HepG2 (cell line): ENCODE data around the gene PGC. TPM values are rescaled to one million over a fixed set of nuclear protein-coding genes. Genes with fewer than 3 reads are reported as not detected.
A peak's percentile ranks its signal among the peaks of the same experiment; 100 is the strongest.

Experiments
- ARNT2 ChIP-seq: sonication (generic); formaldehyde crosslinking; IDR thresholded peaks from 2 replicates; pipeline ENCODE4 v1.8.0; 2022; ENCODE audit warnings: mild to moderate bottlenecking, low read depth, missing genetic modification reagents, moderate library complexity
- ELF1 ChIP-seq: sonication (generic); formaldehyde crosslinking; IDR thresholded peaks from 2 replicates; pipeline ENCODE4 v1.4.0; 2020; ENCODE audit warnings: missing genetic modification reagents
- GPN1 ChIP-seq: sonication (generic); formaldehyde crosslinking; IDR thresholded peaks from 2 replicates; pipeline ENCODE4 v1.5.1; 2020; ENCODE audit warnings: missing genetic modification reagents, borderline replicate concordance
- HNRNPK ChIP-seq: fragments of 200-400 bp; formaldehyde crosslinking; IDR thresholded peaks from 2 replicates; pipeline ENCODE4 v1.6.1; 2018; ENCODE audit warnings: low read length, low read depth, moderate library complexity, mild to moderate bottlenecking; ENCODE audit not compliant: poor library complexity, severe bottlenecking
- HNRNPUL1 ChIP-seq: fragments of 200-400 bp; formaldehyde crosslinking; IDR thresholded peaks from 2 replicates; pipeline ENCODE4 v1.6.1; 2017; ENCODE audit warnings: low read depth, mild to moderate bottlenecking, low read length, moderate library complexity
- JUND ChIP-seq: sonication (generic); formaldehyde crosslinking; IDR thresholded peaks from 2 replicates; pipeline ENCODE4 v1.8.0; 2022; ENCODE audit warnings: mild to moderate bottlenecking, missing genetic modification reagents
- KDM6A ChIP-seq: IDR thresholded peaks from 2 replicates; pipeline ENCODE4 v1.6.1; 2016; ENCODE audit warnings: low read depth
- NCOA2 ChIP-seq: sonication (generic); formaldehyde crosslinking; IDR thresholded peaks from 2 replicates; pipeline ENCODE4 v1.8.0; 2022; ENCODE audit warnings: inconsistent platforms
- ONECUT2 ChIP-seq: sonication (generic); formaldehyde crosslinking; IDR thresholded peaks from 2 replicates; pipeline ENCODE4 v1.4.0; 2020; ENCODE audit warnings: missing genetic modification reagents
- PTBP1 ChIP-seq: fragments of 200-400 bp; formaldehyde crosslinking; IDR thresholded peaks from 2 replicates; pipeline ENCODE4 v1.6.1; 2018; ENCODE audit warnings: low read length, low read depth; ENCODE audit not compliant: poor library complexity, severe bottlenecking
- RAD51 ChIP-seq: fragments of 450-650 bp; IDR thresholded peaks from 2 replicates; pipeline ENCODE4 v1.6.1; 2016; ENCODE audit warnings: borderline replicate concordance
- REL ChIP-seq: sonication (generic); formaldehyde crosslinking; conservative IDR thresholded peaks from 2 replicates; pipeline ENCODE4 v1.8.0; 2022; ENCODE audit warnings: mild to moderate bottlenecking, missing genetic modification reagents, moderate library complexity
- SMARCC2 ChIP-seq: fragments of 450-650 bp; IDR thresholded peaks from 2 replicates; pipeline ENCODE4 v1.6.1; 2017; ENCODE audit warnings: antibody characterized with exemption, mild to moderate bottlenecking
- TBX2 ChIP-seq: sonication (generic); formaldehyde crosslinking; IDR thresholded peaks from 2 replicates; pipeline ENCODE4 v1.5.0; 2020; ENCODE audit warnings: missing genetic modification reagents, mild to moderate bottlenecking, borderline replicate concordance
- YEATS4 ChIP-seq: sonication (generic); formaldehyde crosslinking; IDR thresholded peaks from 2 replicates; pipeline ENCODE4 v1.4.0; 2020; ENCODE audit warnings: missing genetic modification reagents, borderline replicate concordance
- ZKSCAN1 ChIP-seq: fragments of 150-350 bp; IDR thresholded peaks from 2 replicates; pipeline ENCODE4 v1.6.1; 2014; ENCODE audit warnings: low read length
- ZNF879 ChIP-seq: sonication (generic); formaldehyde crosslinking; IDR thresholded peaks from 2 replicates; pipeline ENCODE4 v1.8.1; 2023; ENCODE audit warnings: missing genetic modification reagents
- polyA plus RNA-seq, 8 experiments: library from polyadenylated mRNA; depleted of rRNA in 3 of 8; stranded (reverse) in 7 of 8; unstranded in 1 of 8; fragments of >200 nt; fragmentation: Illumina TruSeq in 4 of 8; extraction: Trizol in 4 of 8; gene quantifications; 2 replicates each; pipeline versions ENCODE4 v1.2.1 to v1.2.3, GENCODE V29; 2011 to 2016; ENCODE audit warnings: low read depth in 4 of 8, missing spikeins in 1 of 8, mixed read lengths in 1 of 8; ENCODE audit not compliant: insufficient read depth in 1 of 8
- total RNA-seq, 5 experiments: library from RNA; depleted of rRNA; stranded (reverse); fragments of >200 nt; fragmentation: Illumina TruSeq; extraction: Trizol; gene quantifications; 2 replicates each; pipeline ENCODE4 v1.2.3, GENCODE V29; 2016; ENCODE audit warnings: low read depth in 1 of 5
- TF ChIP-seq, protein P1 (sequence below): sonication (generic); formaldehyde crosslinking; IDR thresholded peaks from 2 replicates; pipeline ENCODE4 v1.4.0; 2020; ENCODE audit warnings: missing genetic modification reagents
- TF ChIP-seq, protein P2 (sequence below): sonication (generic); formaldehyde crosslinking; IDR thresholded peaks from 2 replicates; pipeline ENCODE4 v1.5.0; 2020; ENCODE audit warnings: mild to moderate bottlenecking, missing genetic modification reagents
- TF ChIP-seq, protein P3 (sequence below): sonication (generic); formaldehyde crosslinking; IDR thresholded peaks from 2 replicates; pipeline ENCODE4 v1.5.0; 2020; ENCODE audit warnings: mild to moderate bottlenecking, low read depth, missing genetic modification reagents, borderline replicate concordance
- TF ChIP-seq, protein P4 (sequence below): IDR thresholded peaks from 2 replicates; pipeline ENCODE4 v1.6.1; 2016; ENCODE audit warnings: missing compliant biosample characterization, missing genetic modification reagents, borderline replicate concordance

The PGC gene
- total and polyA plus RNA-seq, 2 of the 13 experiments (the other 11 are each of a cell fraction or from before 2014, with no cell fraction given) = 426 to 502 TPM

GRCh38 chr6:41779788-41780550 lies 32.8 kb upstream of the PGC start, which contains the start of gene FRS3 (continued):
- TF ChIP-seq, protein P1, sequence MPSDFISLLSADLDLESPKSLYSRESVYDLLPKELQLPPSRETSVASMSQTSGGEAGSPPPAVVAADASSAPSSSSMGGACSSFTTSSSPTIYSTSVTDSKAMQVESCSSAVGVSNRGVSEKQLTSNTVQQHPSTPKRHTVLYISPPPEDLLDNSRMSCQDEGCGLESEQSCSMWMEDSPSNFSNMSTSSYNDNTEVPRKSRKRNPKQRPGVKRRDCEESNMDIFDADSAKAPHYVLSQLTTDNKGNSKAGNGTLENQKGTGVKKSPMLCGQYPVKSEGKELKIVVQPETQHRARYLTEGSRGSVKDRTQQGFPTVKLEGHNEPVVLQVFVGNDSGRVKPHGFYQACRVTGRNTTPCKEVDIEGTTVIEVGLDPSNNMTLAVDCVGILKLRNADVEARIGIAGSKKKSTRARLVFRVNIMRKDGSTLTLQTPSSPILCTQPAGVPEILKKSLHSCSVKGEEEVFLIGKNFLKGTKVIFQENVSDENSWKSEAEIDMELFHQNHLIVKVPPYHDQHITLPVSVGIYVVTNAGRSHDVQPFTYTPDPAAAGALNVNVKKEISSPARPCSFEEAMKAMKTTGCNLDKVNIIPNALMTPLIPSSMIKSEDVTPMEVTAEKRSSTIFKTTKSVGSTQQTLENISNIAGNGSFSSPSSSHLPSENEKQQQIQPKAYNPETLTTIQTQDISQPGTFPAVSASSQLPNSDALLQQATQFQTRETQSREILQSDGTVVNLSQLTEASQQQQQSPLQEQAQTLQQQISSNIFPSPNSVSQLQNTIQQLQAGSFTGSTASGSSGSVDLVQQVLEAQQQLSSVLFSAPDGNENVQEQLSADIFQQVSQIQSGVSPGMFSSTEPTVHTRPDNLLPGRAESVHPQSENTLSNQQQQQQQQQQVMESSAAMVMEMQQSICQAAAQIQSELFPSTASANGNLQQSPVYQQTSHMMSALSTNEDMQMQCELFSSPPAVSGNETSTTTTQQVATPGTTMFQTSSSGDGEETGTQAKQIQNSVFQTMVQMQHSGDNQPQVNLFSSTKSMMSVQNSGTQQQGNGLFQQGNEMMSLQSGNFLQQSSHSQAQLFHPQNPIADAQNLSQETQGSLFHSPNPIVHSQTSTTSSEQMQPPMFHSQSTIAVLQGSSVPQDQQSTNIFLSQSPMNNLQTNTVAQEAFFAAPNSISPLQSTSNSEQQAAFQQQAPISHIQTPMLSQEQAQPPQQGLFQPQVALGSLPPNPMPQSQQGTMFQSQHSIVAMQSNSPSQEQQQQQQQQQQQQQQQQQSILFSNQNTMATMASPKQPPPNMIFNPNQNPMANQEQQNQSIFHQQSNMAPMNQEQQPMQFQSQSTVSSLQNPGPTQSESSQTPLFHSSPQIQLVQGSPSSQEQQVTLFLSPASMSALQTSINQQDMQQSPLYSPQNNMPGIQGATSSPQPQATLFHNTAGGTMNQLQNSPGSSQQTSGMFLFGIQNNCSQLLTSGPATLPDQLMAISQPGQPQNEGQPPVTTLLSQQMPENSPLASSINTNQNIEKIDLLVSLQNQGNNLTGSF (CRISPR knock-in tag) = no peak
- TF ChIP-seq GPN1 (CRISPR knock-in tag) (no peak), HNRNPUL1 (no peak), HNRNPK (peak; percentile 100), ZKSCAN1 (no peak), YEATS4 (CRISPR knock-in tag) (peak; percentile 84; the same call in 1 of the 2 replicates), SMARCC2 (no peak), NCOA2 (peak; percentile 56; the same call in 1 of the 2 replicates), REL (CRISPR knock-in tag) (no peak; the same call in 1 of the 2 replicates), TBX2 (CRISPR knock-in tag) (peak; percentile 76; the same call in 1 of the 2 replicates), ARNT2 (CRISPR knock-in tag) (peak; percentile 90), ZNF879 (CRISPR knock-in tag) (no peak), ONECUT2 (CRISPR knock-in tag) (no peak), JUND (CRISPR knock-in tag) (no peak), PTBP1 (peak; percentile 3), RAD51 (no peak), KDM6A (no peak), ELF1 (CRISPR knock-in tag) (peak; percentile 74)
- TF ChIP-seq, protein P2, sequence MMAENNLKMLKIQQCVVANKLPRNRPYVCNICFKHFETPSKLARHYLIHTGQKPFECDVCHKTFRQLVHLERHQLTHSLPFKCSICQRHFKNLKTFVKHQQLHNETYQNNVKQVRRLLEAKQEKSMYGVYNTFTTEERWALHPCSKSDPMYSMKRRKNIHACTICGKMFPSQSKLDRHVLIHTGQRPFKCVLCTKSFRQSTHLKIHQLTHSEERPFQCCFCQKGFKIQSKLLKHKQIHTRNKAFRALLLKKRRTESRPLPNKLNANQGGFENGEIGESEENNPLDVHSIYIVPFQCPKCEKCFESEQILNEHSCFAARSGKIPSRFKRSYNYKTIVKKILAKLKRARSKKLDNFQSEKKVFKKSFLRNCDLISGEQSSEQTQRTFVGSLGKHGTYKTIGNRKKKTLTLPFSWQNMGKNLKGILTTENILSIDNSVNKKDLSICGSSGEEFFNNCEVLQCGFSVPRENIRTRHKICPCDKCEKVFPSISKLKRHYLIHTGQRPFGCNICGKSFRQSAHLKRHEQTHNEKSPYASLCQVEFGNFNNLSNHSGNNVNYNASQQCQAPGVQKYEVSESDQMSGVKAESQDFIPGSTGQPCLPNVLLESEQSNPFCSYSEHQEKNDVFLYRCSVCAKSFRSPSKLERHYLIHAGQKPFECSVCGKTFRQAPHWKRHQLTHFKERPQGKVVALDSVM (CRISPR knock-in tag) = peak; percentile 34; the same call in 1 of the 2 replicates
- TF ChIP-seq, protein P3, sequence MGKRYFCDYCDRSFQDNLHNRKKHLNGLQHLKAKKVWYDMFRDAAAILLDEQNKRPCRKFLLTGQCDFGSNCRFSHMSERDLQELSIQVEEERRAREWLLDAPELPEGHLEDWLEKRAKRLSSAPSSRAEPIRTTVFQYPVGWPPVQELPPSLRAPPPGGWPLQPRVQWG = no peak
- TF ChIP-seq, protein P4, sequence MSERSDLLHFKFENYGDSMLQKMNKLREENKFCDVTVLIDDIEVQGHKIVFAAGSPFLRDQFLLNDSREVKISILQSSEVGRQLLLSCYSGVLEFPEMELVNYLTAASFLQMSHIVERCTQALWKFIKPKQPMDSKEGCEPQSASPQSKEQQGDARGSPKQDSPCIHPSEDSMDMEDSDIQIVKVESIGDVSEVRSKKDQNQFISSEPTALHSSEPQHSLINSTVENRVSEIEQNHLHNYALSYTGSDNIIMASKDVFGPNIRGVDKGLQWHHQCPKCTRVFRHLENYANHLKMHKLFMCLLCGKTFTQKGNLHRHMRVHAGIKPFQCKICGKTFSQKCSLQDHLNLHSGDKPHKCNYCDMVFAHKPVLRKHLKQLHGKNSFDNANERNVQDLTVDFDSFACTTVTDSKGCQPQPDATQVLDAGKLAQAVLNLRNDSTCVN (CRISPR knock-in tag) = peak; percentile 49; the same call in 1 of the 2 replicates
